Measurements from ENCODE around the gene ASTN2.

The ASTN2 gene

GRCh38 chr9:117008876-117009275 lies 406.0 kb downstream of the ASTN2 start:
- H4K20me1 ChIP-seq (ENCODE audit: insufficient read depth, low read length) = no peaks in the 10 kb centered on the region
- H3K79me2 ChIP-seq (ENCODE audit: low read length) = no peaks in the 10 kb centered on the region
- no peak overlapping the region for H3K9ac ChIP-seq (ENCODE audit: low read length)
- no peaks in the 10 kb centered on the region for H3K9me3 ChIP-seq (replicated peaks; ENCODE audit: insufficient read depth, low read length)
- no peaks in the 10 kb centered on the region for H3K36me3 ChIP-seq (replicated peaks; ENCODE audit: insufficient read depth, low read length)
- no peak overlapping the region for H3K4me2 ChIP-seq (ENCODE audit: low read depth, low read length)
- no peaks in the 10 kb centered on the region for H3K9me2 ChIP-seq (replicated peaks; ENCODE audit: insufficient read depth, low read length)
- H3K4me3 ChIP-seq (ENCODE audit: low read length) = no peak overlapping the region
- no peak for DNase-seq
- H3K4me1 ChIP-seq (ENCODE audit: low read length) = no peaks in the 10 kb centered on the region
- no peak for TF ChIP-seq EZH2phosphoT487 (IDR thresholded peaks at IDR 0.05; ENCODE audit: low read length)
- no peak for TF ChIP-seq EZH2 (optimal IDR thresholded peaks at IDR 0.05; ENCODE audit: low read depth, low read length)
- TF ChIP-seq CTCF (IDR thresholded peaks at IDR 0.05; ENCODE audit: low read length) = no peak
- no peaks in the 10 kb centered on the region for H3K27me3 ChIP-seq (replicated peaks; ENCODE audit: insufficient read depth, low read length)
- no peaks in the 10 kb centered on the region for H3F3A ChIP-seq (ENCODE audit: insufficient read depth, low read length)
- no peak overlapping the region for H2AFZ ChIP-seq (ENCODE audit: low read length)
- no peak overlapping the region for H3K27ac ChIP-seq (ENCODE audit: low read length)

GRCh38 chr9:117008461-117008860 lies 406.4 kb downstream of the ASTN2 start:
- H3K27ac ChIP-seq (ENCODE audit: low read length) = no peak overlapping the region
- no peak overlapping the region for H2AFZ ChIP-seq (ENCODE audit: low read length)
- no peaks in the 10 kb centered on the region for H3F3A ChIP-seq (ENCODE audit: insufficient read depth, low read length)
- no peak for TF ChIP-seq CTCF (IDR thresholded peaks at IDR 0.05; ENCODE audit: low read length)
- TF ChIP-seq EZH2 (optimal IDR thresholded peaks at IDR 0.05; ENCODE audit: low read depth, low read length) = no peak
- TF ChIP-seq EZH2phosphoT487 (IDR thresholded peaks at IDR 0.05; ENCODE audit: low read length) = no peak
- no peak overlapping the region for H3K4me3 ChIP-seq (ENCODE audit: low read length)
- no peaks in the 10 kb centered on the region for H4K20me1 ChIP-seq (ENCODE audit: insufficient read depth, low read length)
- H3K27me3 ChIP-seq (replicated peaks; ENCODE audit: insufficient read depth, low read length) = no peaks in the 10 kb centered on the region
- no peaks in the 10 kb centered on the region for H3K9me2 ChIP-seq (replicated peaks; ENCODE audit: insufficient read depth, low read length)
- H3K79me2 ChIP-seq (ENCODE audit: low read length) = no peaks in the 10 kb centered on the region
- H3K9ac ChIP-seq (ENCODE audit: low read length) = no peak overlapping the region
- no peaks in the 10 kb centered on the region for H3K9me3 ChIP-seq (replicated peaks; ENCODE audit: insufficient read depth, low read length)
- H3K4me2 ChIP-seq (ENCODE audit: low read depth, low read length) = no peak overlapping the region
- no peaks in the 10 kb centered on the region for H3K4me1 ChIP-seq (ENCODE audit: low read length)
- DNase-seq = no peak
- no peaks in the 10 kb centered on the region for H3K36me3 ChIP-seq (replicated peaks; ENCODE audit: insufficient read depth, low read length)

GRCh38 chr9:117002686-117003085 lies 412.2 kb downstream of the ASTN2 start:
- Histone ChIP-seq H2AFZ (ENCODE audit: low read length) (no peak overlapping the region), H3K9ac (ENCODE audit: low read length) (no peak overlapping the region), H4K20me1 (ENCODE audit: insufficient read depth, low read length) (no peaks in the 10 kb centered on the region), H3K4me2 (ENCODE audit: low read depth, low read length) (no peak overlapping the region), H3K9me3 (replicated peaks; ENCODE audit: insufficient read depth, low read length) (no peaks in the 10 kb centered on the region), H3K36me3 (replicated peaks; ENCODE audit: insufficient read depth, low read length) (no peaks in the 10 kb centered on the region), H3K79me2 (ENCODE audit: low read length) (no peaks in the 10 kb centered on the region), H3K9me2 (replicated peaks; ENCODE audit: insufficient read depth, low read length) (no peaks in the 10 kb centered on the region), H3K4me3 (ENCODE audit: low read length) (no peak overlapping the region), H3F3A (ENCODE audit: insufficient read depth, low read length) (no peaks in the 10 kb centered on the region), H3K4me1 (ENCODE audit: low read length) (no peaks in the 10 kb centered on the region), H3K27ac (ENCODE audit: low read length) (no peak overlapping the region), H3K27me3 (replicated peaks; ENCODE audit: insufficient read depth, low read length) (no peaks in the 10 kb centered on the region)
- DNase-seq = no peak
- TF ChIP-seq EZH2phosphoT487 (IDR thresholded peaks at IDR 0.05; ENCODE audit: low read length) (no peak), CTCF (IDR thresholded peaks at IDR 0.05; ENCODE audit: low read length) (no peak), EZH2 (optimal IDR thresholded peaks at IDR 0.05; ENCODE audit: low read depth, low read length) (no peak)

Data from MM.1S (cell line).